Cardiac fibroblast (primary cell): ENCODE measurements around the gene LHFPL3.

Experiments
- DNase-seq, 2 donors: peaks; one replicate each; pipeline versions ENCODE4 v3.0.0 to v3.0.0-alpha.2; 2010; ENCODE audit warnings: low read depth in 2 of 2
- H3K4me3 ChIP-seq, 2 donors: replicated peaks in 1 of 2; 1 replicate in 1 of 2; 2 replicates in 1 of 2; pipeline ENCODE4 v1.5.1; 2011; ENCODE audit warnings: low read depth in 2 of 2, low read length in 2 of 2, mild to moderate bottlenecking in 2 of 2, moderate library complexity in 1 of 2
- CTCF ChIP-seq: IDR thresholded peaks from one replicate; pipeline ENCODE4 v1.5.1; 2011; ENCODE audit warnings: low read depth, mild to moderate bottlenecking, low read length, inconsistent platforms

LHFPL3 gene

GRCh38 chr7:104653825-104654401, 325.5 kb downstream of the LHFPL3 start:
- H3K4me3 ChIP-seq, result no peak overlapping the region
- TF ChIP-seq CTCF, result no peak
- no peak for DNase-seq

GRCh38 chr7:104655592-104655991, 327.2 kb downstream of the LHFPL3 start:
- H3K4me3 ChIP-seq, result no peak overlapping the region
- no peak for DNase-seq
- TF ChIP-seq CTCF, result no peak

GRCh38 chr7:104656467-104656866, 328.1 kb downstream of the LHFPL3 start:
- H3K4me3 ChIP-seq, result no peak overlapping the region
- no peak for TF ChIP-seq CTCF
- peak in 1 of 2 donors; percentile 23 for DNase-seq

- no peak for DNase-seq
- no peak for TF ChIP-seq CTCF
- no peak overlapping the region for H3K4me3 ChIP-seq
Observed at GRCh38 chr7:104657134-104657533, 328.7 kb downstream of the LHFPL3 start.

- DNase-seq, result no peak
- no peak overlapping the region for H3K4me3 ChIP-seq
- TF ChIP-seq CTCF, result no peak
Observed at GRCh38 chr7:104661575-104661974, 333.2 kb downstream of the LHFPL3 start.

GRCh38 chr7:104664648-104665047, 336.2 kb downstream of the LHFPL3 start:
- H3K4me3 ChIP-seq, result no peak overlapping the region
- DNase-seq, result no peak
- no peak for TF ChIP-seq CTCF

GRCh38 chr7:104677587-104677986, 349.2 kb downstream of the LHFPL3 start:
- DNase-seq, result no peak
- H3K4me3 ChIP-seq, result no peak overlapping the region
- no peak for TF ChIP-seq CTCF
